HL-60/S4 treated with retinoic acid at 250 ng/mL for 4 days and 3 days (cell line): Measurements from ENCODE around the gene CIRBP.

ENCODE experiments used
- in situ Hi-C: fragments of 300-500 bp; cut with MboI; formaldehyde crosslinking; loops from 2 replicates; pipeline ENCODE4 v1.7.0; 2022; ENCODE audit warnings: low sequenced_read_pairs

Gene CIRBP

GRCh38 chr19:1230783-1231489 is 38.2 kb upstream of the CIRBP start:
- in situ Hi-C loops: no loop called here

GRCh38 chr19:1231729-1232637 is 37.1 kb upstream of the CIRBP start:
- in situ Hi-C loops: no loop called here

GRCh38 chr19:1232652-1233072 is 36.5 kb upstream of the CIRBP start:
- in situ Hi-C loops: no loop called here

GRCh38 chr19:1233115-1233667 is 35.9 kb upstream of the CIRBP start:
- in situ Hi-C loops: no loop called here

GRCh38 chr19:1234051-1234954 is 34.8 kb upstream of the CIRBP start:
- in situ Hi-C loops: no loop called here

- in situ Hi-C loops: no loop called here
These were observed 34.2 kb upstream of the CIRBP start for GRCh38 chr19:1234955-1235380.

GRCh38 chr19:1235625-1236538 is 33.2 kb upstream of the CIRBP start:
- in situ Hi-C loops: no loop called here

- in situ Hi-C loops: no loop called here
These were observed 32.6 kb upstream of the CIRBP start for GRCh38 chr19:1236576-1236975.

- in situ Hi-C loops: no loop called here
These were observed 32.0 kb upstream of the CIRBP start for GRCh38 chr19:1237027-1237659.

- in situ Hi-C loops: no loop called here
These were observed 31.3 kb upstream of the CIRBP start, which contains the start of gene CBARP for GRCh38 chr19:1237754-1238368. CBARP (minus strand) TSS chr19:1238005; CDS start chr19:1236100, 1,905 bp downstream.

- in situ Hi-C loops: no loop called here
These were observed 30.5 kb upstream of the CIRBP start for GRCh38 chr19:1238369-1239303.

- in situ Hi-C loops: no loop called here
These were observed 29.7 kb upstream of the CIRBP start for GRCh38 chr19:1239420-1239795.

- in situ Hi-C loops: no loop called here
These were observed 29.1 kb upstream of the CIRBP start for GRCh38 chr19:1239796-1240737.

GRCh38 chr19:1240925-1241324 is 28.2 kb upstream of the CIRBP start:
- in situ Hi-C loops: no loop called here

GRCh38 chr19:1241417-1242095 is 27.6 kb upstream of the CIRBP start, which contains the start of gene ATP5F1D:
ATP5F1D (plus strand) TSS chr19:1241751; CDS start chr19:1241851, 100 bp downstream.
- in situ Hi-C loops: no loop called here
